CD14-positive monocyte (primary cell): ENCODE results near the gene SLC35E3. TPM values are rescaled to one million over a fixed set of nuclear protein-coding genes. Genes with fewer than 3 reads are reported as not detected.

Source experiments
- DNase-seq, 3 donors: peaks; one replicate each; pipeline ENCODE4 v3.0.0-alpha.2; 2011 to 2022
- H2AFZ ChIP-seq: 2 replicates; pipeline ENCODE4 v1.6.0; 2012; ENCODE audit warnings: mild to moderate bottlenecking, low read depth, low read length, inconsistent platforms; ENCODE audit not compliant: insufficient read depth, poor library complexity, severe bottlenecking
- H3K27ac ChIP-seq, 2 donors: 1 replicate in 1 of 2; 2 replicates in 1 of 2; pipeline ENCODE4 v1.5.1; 2012 to 2013; ENCODE audit warnings: low read length in 2 of 2, control low read depth in 1 of 2, inconsistent platforms in 1 of 2, low read depth in 1 of 2, mild to moderate bottlenecking in 1 of 2
- H3K27me3 ChIP-seq, 2 donors: one replicate each; pipeline versions ENCODE4 v1.6.0 to v1.6.1; 2011 to 2013; ENCODE audit warnings: low read length in 2 of 2; ENCODE audit not compliant: control insufficient read depth in 2 of 2, insufficient read depth in 2 of 2
- H3K36me3 ChIP-seq, 2 donors: replicated peaks in 1 of 2; 1 replicate in 1 of 2; 2 replicates in 1 of 2; pipeline versions ENCODE4 v1.5.1 to v1.6.1; 2012 to 2013; ENCODE audit warnings: low read length in 2 of 2, control low read depth in 1 of 2, inconsistent platforms in 1 of 2, mild to moderate bottlenecking in 1 of 2; ENCODE audit not compliant: insufficient read depth in 2 of 2, control insufficient read depth in 1 of 2
- H3K4me1 ChIP-seq, 2 donors: 1 replicate in 1 of 2; 2 replicates in 1 of 2; pipeline versions ENCODE4 v1.5.1 to v1.6.1; 2012 to 2013; ENCODE audit warnings: low read length in 2 of 2, control low read depth in 1 of 2, inconsistent platforms in 1 of 2, mild to moderate bottlenecking in 1 of 2, moderate library complexity in 1 of 2; ENCODE audit not compliant: insufficient read depth in 2 of 2, control insufficient read depth in 1 of 2
- H3K4me2 ChIP-seq: replicated peaks from 2 replicates; pipeline ENCODE3; 2012; ENCODE audit warnings: low read length, moderate library complexity, mild to moderate bottlenecking; ENCODE audit not compliant: poor library complexity, severe bottlenecking; ENCODE audit errors: extremely low read depth
- H3K4me3 ChIP-seq, 3 experiments: fragments of 200-600 bp in 1 of 3; sonication (generic) in 1 of 3; replicated peaks in 1 of 3; 1 replicate in 2 of 3; 2 replicates in 1 of 3; pipeline ENCODE4 v1.5.1; 2011 to 2013; ENCODE audit warnings: low read length in 3 of 3, mild to moderate bottlenecking in 3 of 3, control low read depth in 2 of 3, low read depth in 2 of 3, inconsistent platforms in 1 of 3, moderate library complexity in 1 of 3
- H3K79me2 ChIP-seq: 2 replicates; pipeline ENCODE4 v1.6.0; 2012; ENCODE audit warnings: mild to moderate bottlenecking, control low read depth, inconsistent platforms, low read length, moderate library complexity; ENCODE audit not compliant: insufficient read depth
- H3K9ac ChIP-seq: 2 replicates; pipeline ENCODE4 v1.6.0; 2017; ENCODE audit warnings: low read length, mild to moderate bottlenecking; ENCODE audit not compliant: insufficient read depth, poor library complexity, severe bottlenecking
- H3K9me3 ChIP-seq, 2 donors: replicated peaks in 1 of 2; 1 replicate in 1 of 2; 2 replicates in 1 of 2; pipeline versions ENCODE4 v1.5.1 to v1.6.1; 2012 to 2013; ENCODE audit warnings: low read length in 2 of 2, control low read depth in 1 of 2; ENCODE audit not compliant: control insufficient read depth in 1 of 2, insufficient read depth in 1 of 2
- H4K20me1 ChIP-seq: 2 replicates; pipeline ENCODE4 v1.6.0; 2012; ENCODE audit warnings: mild to moderate bottlenecking, low read length, control low read depth, moderate library complexity; ENCODE audit not compliant: insufficient read depth
- H3K27ac Mint-ChIP-seq, 7 donors: one replicate each; pipeline ENCODE4 v1.8.0; 2020; ENCODE audit warnings: mild to moderate bottlenecking in 7 of 7, mixed read lengths in 7 of 7, moderate library complexity in 6 of 7, inconsistent platforms in 2 of 7
- H3K27me3 Mint-ChIP-seq, 3 donors: one replicate each; pipeline ENCODE4 v1.8.0; 2021 to 2022; ENCODE audit warnings: low read depth in 3 of 3, mild to moderate bottlenecking in 3 of 3, mixed read lengths in 3 of 3, moderate library complexity in 3 of 3, inconsistent platforms in 1 of 3
- H3K36me3 Mint-ChIP-seq, 2 donors: one replicate each; pipeline ENCODE4 v1.8.0; 2020; ENCODE audit warnings: mixed read lengths in 2 of 2, inconsistent platforms in 1 of 2, mild to moderate bottlenecking in 1 of 2
- H3K4me1 Mint-ChIP-seq: one replicate; pipeline ENCODE4 v1.8.0; 2020; ENCODE audit warnings: mild to moderate bottlenecking, mixed read lengths
- H3K4me3 Mint-ChIP-seq, 2 donors: one replicate each; pipeline ENCODE4 v1.8.0; 2020; ENCODE audit warnings: mild to moderate bottlenecking in 2 of 2, mixed read lengths in 2 of 2, moderate library complexity in 1 of 2
- H3K9me3 Mint-ChIP-seq, 7 donors: one replicate each; pipeline ENCODE4 v1.8.0; 2020 to 2022; ENCODE audit warnings: mixed read lengths in 7 of 7, mild to moderate bottlenecking in 6 of 7, moderate library complexity in 6 of 7, inconsistent platforms in 2 of 7
- WGBS: methylation state at CpG from one replicate; pipeline ENCODE4 v1.1.5; 2013; ENCODE audit warnings: missing lambda C conversion rate; ENCODE audit not compliant: insufficient coverage; 5-methylcytosine and 5-hydroxymethylcytosine counted together
- intact Hi-C, 2 donors: fragments of 100-400 bp; cut with micrococcal nuclease; formaldehyde crosslinking; loops; one replicate each; pipeline versions ENCODE4 v1.15.0 to v1.15.1; 2023
- polyA plus RNA-seq, 3 donors: library from polyadenylated mRNA; depleted of rRNA in 1 of 3; unstranded in 2 of 3; stranded (reverse) in 1 of 3; fragments of 300-500 nt in 2 of 3; fragments of >200 nt in 1 of 3; fragmentation: Illumina TruSeq in 2 of 3; gene quantifications; 1 replicate in 2 of 3; 2 replicates in 1 of 3; pipeline ENCODE4 v1.2.3, GENCODE V29; 2012 to 2021
- TF ChIP-seq, protein P1 (sequence below): fragments of 200-600 bp; IDR thresholded peaks from one replicate; pipeline ENCODE4 v1.8.0; 2022; ENCODE audit warnings: antibody characterized with exemption, mild to moderate bottlenecking

SLC35E3 gene
- polyA plus RNA-seq, 3 donors, result 4.3 to 12.4 (median 10.9) TPM

DNA sequence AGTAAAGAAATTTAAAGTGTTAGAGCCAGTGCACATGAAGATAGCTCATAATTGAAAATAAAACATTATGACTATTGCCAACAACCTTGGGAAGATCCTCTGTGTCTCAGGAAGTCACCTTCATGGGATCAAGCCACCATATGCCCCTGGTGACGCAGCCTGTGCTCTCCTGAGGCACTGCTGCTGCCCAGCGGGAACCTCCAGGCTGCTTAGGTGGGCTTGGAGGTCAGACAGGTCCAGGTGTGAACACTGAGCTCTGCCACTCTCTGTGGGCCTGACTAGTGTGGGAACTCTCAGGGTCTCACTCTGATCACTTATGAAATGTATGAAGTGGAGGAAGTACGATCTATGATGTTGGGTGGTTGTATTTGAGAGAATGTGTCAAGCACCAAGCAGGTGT lies 16.7 kb downstream of the SLC35E3 start:
- H3K27ac ChIP-seq, result peak overlapping the region in 1 of 2 donors; percentile 29
- H3K27me3 ChIP-seq, result no peaks in the 10 kb centered on the region
- H3K36me3 ChIP-seq, result peaks cover 24 to 56% of the 10 kb centered on the region in 2 donors
- 100% methylated on average over 1 of the region's 3 CpGs for WGBS
- Mint-ChIP-seq H3K27ac (peak overlapping the region in 2 of 7 donors; percentile 50 to 74), H3K4me3 (no peak overlapping the region), H3K27me3 (peaks cover 0 to 2% (median 0%) of the 10 kb centered on the region in 3 donors), H3K36me3 (peaks cover 49 to 77% of the 10 kb centered on the region in 2 donors), H3K4me1 (no peaks in the 10 kb centered on the region), H3K9me3 (no peaks in the 10 kb centered on the region)
- no peaks in the 10 kb centered on the region for H3K79me2 ChIP-seq
- H3K4me3 ChIP-seq, result no peak overlapping the region
- DNase-seq, result no peak
- H3K9me3 ChIP-seq, result no peaks in the 10 kb centered on the region
- H3K4me1 ChIP-seq, result no peaks in the 10 kb centered on the region
- H3K9ac ChIP-seq, result no peak overlapping the region
- H4K20me1 ChIP-seq, result no peaks in the 10 kb centered on the region
- intact Hi-C loops, result no loop called here
- TF ChIP-seq, protein P1, sequence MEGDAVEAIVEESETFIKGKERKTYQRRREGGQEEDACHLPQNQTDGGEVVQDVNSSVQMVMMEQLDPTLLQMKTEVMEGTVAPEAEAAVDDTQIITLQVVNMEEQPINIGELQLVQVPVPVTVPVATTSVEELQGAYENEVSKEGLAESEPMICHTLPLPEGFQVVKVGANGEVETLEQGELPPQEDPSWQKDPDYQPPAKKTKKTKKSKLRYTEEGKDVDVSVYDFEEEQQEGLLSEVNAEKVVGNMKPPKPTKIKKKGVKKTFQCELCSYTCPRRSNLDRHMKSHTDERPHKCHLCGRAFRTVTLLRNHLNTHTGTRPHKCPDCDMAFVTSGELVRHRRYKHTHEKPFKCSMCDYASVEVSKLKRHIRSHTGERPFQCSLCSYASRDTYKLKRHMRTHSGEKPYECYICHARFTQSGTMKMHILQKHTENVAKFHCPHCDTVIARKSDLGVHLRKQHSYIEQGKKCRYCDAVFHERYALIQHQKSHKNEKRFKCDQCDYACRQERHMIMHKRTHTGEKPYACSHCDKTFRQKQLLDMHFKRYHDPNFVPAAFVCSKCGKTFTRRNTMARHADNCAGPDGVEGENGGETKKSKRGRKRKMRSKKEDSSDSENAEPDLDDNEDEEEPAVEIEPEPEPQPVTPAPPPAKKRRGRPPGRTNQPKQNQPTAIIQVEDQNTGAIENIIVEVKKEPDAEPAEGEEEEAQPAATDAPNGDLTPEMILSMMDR, result no peak
- no peak overlapping the region for H3K4me2 ChIP-seq
- no peak overlapping the region for H2AFZ ChIP-seq

DNA sequence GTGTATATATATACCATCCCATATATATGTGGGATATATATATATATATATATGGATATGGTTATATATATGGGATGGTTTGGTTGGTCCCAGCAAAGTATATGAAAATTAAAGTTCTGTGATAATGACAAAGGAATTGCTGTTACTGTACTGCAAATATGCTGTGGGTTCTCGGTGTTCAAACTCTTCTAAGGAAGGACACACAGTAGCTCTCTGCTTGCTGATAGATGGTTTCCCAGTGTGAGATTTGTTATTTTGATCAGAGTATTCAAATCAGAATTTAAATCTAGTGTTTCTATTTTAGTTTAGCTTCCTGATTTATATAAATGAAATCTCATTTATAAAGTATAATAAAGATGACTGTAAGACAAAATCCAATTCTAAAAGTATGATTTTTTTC lies 19.7 kb downstream of the SLC35E3 start:
- Histone ChIP-seq H3K27ac (no peak overlapping the region), H3K9ac (no peak overlapping the region), H3K36me3 (peaks cover 14 to 37% of the 10 kb centered on the region in 2 donors), H2AFZ (no peak overlapping the region), H3K79me2 (no peaks in the 10 kb centered on the region), H4K20me1 (no peaks in the 10 kb centered on the region), H3K4me1 (no peaks in the 10 kb centered on the region), H3K27me3 (no peaks in the 10 kb centered on the region), H3K4me3 (no peak overlapping the region), H3K4me2 (no peak overlapping the region), H3K9me3 (no peaks in the 10 kb centered on the region)
- no peak for DNase-seq
- H3K4me1 Mint-ChIP-seq, result no peaks in the 10 kb centered on the region
- no peaks in the 10 kb centered on the region for H3K9me3 Mint-ChIP-seq
- peaks cover 0 to 2% (median 0%) of the 10 kb centered on the region in 3 donors for H3K27me3 Mint-ChIP-seq
- WGBS, result 100% methylated on average over 1 of the region's 1 CpG
- H3K27ac Mint-ChIP-seq, result no peak overlapping the region
- no peak overlapping the region for H3K4me3 Mint-ChIP-seq
- TF ChIP-seq, protein P1, result no peak
- intact Hi-C loops, result no loop called here
- H3K36me3 Mint-ChIP-seq, result peaks cover 36 to 57% of the 10 kb centered on the region in 2 donors
